DMS53 (cell line): ENCODE results near the gene PGM5.

Source experiments
- DNase-seq: peaks from one replicate; lab custom pipeline; 2025; lab: John Stamatoyannopoulos, UW

Gene PGM5

GRCh38 chr9:68537616-68537880, 181.1 kb downstream of the PGM5 start:
- DNase-seq = no peak

- no peak for DNase-seq
These were observed 181.8 kb downstream of the PGM5 start for GRCh38 chr9:68538200-68538599.

DNA sequence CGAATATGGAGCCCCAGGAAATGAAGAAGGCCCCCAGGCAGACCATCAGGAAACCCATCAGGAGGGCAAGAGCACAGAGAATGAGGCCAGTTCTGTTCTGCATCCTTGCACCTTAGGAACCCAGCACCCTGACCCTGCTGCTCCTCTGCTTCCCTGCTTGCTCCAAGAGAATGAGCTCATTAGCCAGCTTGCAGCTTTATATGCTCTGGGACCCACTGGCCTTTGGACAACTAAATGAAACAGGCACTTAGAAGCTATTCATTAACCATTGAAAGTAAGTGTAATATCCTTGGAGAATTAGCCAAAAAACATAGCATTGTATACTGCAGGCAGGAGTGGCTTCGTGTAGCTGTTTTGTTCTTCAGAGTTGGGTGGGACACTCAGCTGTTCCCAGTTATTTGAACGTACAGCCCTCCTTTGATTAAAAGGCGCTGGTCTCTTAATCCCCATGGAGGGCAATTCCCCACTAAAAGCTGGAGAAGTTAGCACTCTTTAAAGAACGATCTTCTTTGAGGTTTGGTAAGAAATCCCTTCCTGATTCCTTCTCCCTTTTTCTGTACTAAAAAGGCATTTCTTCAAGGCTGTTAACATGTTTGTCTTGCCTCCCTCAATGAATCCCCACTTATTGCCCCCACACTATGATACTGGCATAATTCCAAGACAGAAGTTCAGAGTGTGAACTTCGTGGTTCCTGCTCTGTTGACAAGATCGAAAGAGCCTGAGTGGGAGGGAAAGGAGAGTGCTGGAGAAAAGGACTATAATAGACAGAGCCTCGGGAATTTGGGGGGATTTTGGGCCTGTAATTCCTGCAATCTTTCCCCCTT, 184.5 kb downstream of the PGM5 start, which contains the start of gene TMEM252:
TMEM252 (minus strand) TSS at position 172 of the 824 bp plus-strand sequence; CDS start at position 103, 69 bp downstream.
- peak; percentile 7 for DNase-seq

DNA sequence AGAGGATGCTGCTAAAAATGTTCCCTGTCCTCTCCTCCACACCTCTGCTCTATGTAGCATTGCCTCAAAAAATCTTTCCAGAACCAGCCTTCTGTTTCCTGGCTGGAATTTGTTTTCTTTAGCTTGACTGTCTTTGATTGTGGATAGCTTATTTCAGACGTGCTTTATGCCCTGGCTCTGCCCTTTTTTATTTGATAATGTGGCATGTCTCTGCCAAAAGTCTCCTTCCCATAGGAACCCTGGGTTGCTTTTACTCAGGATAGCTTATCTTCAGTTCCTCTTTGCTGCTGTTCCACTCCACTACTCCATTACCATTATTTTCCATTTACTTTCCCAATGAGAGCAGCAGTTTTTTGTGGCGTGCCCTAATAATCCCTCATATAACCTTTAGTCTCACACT, 185.2 kb downstream of the PGM5 start:
- no peak for DNase-seq

GRCh38 chr9:68545033-68545705, 188.8 kb downstream of the PGM5 start:
- no peak for DNase-seq

- DNase-seq = peak; percentile 49
These were observed 190.4 kb downstream of the PGM5 start for GRCh38 chr9:68546596-68547390.

DNA sequence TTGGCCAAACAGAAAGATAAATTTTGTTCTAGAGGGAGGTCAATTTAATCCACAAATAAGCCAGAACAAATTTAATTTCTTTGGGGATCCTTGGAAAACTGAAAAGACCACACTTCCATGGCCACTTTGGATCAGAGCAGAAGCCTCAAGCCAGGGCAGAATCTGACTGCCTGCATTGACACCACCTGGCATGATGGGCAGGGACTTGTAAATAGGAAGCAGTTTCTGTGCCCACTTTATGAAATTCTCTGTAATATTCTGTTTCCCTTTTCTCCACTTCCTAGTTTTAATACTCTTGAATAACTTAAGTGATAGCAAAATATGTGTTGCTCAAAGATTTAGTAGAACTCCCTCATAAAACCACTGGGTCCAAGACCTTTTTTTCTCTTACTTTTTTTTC, 191.0 kb downstream of the PGM5 start:
- DNase-seq = no peak

GRCh38 chr9:68548241-68548640, 191.8 kb downstream of the PGM5 start:
- no peak for DNase-seq

DNA sequence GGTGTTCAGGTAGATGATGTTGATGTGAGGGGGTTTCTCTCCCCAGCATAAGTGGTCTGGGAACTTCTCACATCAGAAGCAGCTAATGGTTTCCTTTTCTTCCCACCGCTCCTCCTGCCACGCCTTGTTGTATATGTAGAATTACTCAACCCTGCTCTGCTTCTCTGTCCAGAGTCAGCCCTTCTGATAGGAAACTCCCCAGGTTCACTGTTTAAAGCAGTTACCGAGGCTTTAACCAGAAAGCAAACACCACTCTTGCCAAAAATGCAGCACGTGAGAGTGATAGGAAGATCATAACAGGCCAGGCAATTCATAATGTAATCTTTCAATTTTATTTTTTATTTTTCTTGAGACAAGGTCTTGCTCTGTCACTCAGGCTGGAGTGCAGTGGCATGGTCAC, 194.8 kb downstream of the PGM5 start:
- DNase-seq = no peak

DNA sequence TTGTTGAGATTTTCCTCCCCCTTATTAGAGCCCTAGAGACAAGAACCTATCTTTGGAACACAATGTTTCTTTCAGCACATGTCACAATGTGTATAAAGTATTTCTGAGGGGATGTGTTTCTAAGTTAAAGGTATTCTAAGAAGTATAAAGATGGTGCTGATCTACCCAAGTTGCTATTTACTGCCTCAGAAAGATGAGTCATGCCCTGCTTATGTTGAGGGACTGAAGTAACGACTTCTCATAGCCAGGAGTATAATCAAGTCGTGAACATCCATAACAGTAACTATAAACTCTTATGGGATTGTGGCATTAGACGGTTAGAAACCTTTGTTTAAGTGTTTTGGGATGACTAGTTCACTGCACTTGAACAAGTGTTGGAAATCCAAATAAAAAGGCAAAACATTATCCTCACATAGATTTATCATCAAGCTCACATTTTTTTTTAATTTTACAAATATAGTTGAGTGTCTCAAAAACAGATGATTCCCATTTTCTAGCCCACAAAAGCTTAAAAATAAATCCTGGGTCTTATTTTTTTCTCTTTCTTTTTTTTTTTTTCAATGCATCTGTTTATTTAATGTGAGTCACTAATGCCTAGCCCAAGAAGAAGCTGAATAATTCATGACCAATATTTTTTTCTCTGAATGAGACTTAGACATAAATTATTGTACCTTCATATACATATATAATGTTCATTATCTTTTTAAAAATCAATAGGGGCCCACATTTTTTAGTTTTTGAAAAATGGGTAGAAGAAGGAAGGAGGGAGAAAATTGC, 196.5 kb downstream of the PGM5 start:
- DNase-seq = peak; percentile 36

GRCh38 chr9:68555437-68556150, 199.2 kb downstream of the PGM5 start:
- no peak for DNase-seq

DNA sequence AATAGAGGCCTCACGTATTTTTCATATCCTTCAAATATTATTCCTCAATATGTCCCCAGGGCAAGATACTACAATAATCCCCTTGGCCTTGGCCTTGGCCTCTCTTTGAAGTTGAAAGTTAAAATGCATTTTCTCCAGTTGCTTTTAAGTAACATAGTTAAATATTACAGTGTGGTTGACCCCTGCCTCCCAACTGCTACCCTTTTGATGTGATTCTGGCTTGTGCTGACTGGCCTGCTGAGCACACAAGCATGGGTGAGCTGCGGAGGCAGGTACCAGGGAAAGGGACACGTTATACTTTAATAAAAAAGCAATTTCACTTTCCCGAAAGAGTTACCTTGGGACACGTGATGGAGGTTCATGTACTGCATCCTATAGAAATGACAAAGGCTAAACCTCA, 202.1 kb downstream of the PGM5 start:
- no peak for DNase-seq

GRCh38 chr9:68560071-68560844, 203.8 kb downstream of the PGM5 start:
- peak; percentile 58 for DNase-seq

- no peak for DNase-seq
These were observed 206.1 kb downstream of the PGM5 start for GRCh38 chr9:68562461-68562860.

- no peak for DNase-seq
These were observed 211.2 kb downstream of the PGM5 start for GRCh38 chr9:68567565-68567964.

DNA sequence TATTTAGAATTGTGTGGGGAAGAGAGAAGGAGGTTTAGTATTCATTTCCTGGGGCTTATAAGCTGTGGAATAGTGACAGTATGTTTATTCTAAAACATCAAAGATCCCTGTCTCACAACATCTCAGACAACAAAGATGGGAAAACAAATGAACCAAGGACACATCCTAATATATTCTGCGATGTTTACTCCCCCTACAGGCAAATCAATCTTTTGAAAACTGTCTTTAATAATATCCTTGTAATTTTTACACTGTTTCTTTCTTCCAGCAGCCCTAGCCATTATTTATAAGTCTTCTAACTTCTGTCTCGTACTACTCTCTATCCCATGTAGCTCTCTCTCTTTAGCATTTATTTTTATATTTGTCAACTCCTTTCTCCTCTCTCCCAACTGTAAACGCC, 217.7 kb downstream of the PGM5 start:
- peak; percentile 7 for DNase-seq

- no peak for DNase-seq
These were observed 219.4 kb downstream of the PGM5 start for GRCh38 chr9:68575817-68576216.

DNA sequence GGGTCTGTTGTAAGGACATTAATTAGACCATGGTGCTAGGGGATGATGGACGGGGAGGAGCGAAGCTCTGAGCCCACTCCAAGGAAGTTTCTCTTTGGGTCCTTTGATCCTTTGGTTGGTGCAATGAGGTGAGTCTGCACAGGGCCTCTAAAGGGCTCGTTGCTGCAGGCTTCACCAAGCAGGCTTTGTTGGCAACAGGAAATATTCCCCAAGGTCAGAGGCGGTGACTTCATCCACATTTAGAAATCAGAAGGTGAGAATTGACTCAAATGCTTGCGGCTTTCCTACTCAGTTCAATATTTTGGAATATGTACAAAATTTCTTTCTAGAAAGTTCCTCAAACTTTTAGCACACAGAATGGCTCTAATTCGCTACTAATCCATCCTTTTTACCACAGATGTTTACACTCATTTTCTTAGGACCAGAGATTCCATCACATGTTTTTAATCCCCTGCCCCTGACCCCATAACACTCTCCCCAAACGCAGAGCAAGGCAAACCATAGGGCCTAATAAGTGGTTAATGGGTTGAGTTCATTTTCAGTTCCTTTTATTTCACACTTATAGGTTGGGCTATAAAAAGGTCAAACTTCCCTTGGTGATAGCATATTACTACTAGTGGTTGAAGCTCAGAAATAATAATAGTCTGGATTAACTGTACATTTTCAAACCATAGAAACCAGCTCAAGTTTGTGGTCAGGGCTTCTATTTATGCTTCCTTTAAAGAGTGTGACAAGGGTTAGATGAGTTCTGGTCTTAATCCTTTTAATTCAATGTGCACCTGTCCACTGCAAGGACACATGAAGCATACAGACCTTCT, 221.6 kb downstream of the PGM5 start:
- peak; percentile 6 for DNase-seq
